GM19395 (cell line): ENCODE measurements around the gene BMP5.

Experiments used
- ATAC-seq: cut with Tn5 transposase; IDR thresholded peaks from one replicate; pipeline ENCODE4 v1.9.1; 2021; ENCODE audit warnings: mild to moderate bottlenecking, moderate library complexity; ENCODE audit not compliant: unreplicated experiment

The BMP5 gene

GRCh38 chr6:55874316-55874715, 1.1 kb downstream of the BMP5 start:
- ATAC-seq, result no peak

DNA sequence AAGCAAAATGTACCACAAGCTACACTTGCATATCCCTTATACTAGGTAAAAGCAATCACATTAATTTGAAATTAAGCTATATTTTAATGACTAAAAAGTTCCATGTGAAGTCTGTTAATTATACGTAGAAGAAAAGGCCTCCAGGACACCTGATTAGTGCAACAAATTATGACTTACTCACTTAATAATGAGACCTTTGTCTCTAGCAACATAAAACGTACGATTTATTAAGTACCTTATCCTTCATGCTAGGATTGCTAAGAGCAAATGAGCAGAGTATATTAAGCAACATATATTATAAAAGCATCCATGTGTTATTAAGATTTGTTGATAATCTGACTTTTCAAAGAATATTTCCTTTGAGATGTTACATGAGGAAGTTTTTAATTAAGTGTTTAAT, 2.5 kb downstream of the BMP5 start:
- no peak for ATAC-seq

GRCh38 chr6:55870181-55870813, 5.1 kb downstream of the BMP5 start:
- ATAC-seq, result no peak

GRCh38 chr6:55869674-55870073, 5.7 kb downstream of the BMP5 start:
- ATAC-seq, result no peak

DNA sequence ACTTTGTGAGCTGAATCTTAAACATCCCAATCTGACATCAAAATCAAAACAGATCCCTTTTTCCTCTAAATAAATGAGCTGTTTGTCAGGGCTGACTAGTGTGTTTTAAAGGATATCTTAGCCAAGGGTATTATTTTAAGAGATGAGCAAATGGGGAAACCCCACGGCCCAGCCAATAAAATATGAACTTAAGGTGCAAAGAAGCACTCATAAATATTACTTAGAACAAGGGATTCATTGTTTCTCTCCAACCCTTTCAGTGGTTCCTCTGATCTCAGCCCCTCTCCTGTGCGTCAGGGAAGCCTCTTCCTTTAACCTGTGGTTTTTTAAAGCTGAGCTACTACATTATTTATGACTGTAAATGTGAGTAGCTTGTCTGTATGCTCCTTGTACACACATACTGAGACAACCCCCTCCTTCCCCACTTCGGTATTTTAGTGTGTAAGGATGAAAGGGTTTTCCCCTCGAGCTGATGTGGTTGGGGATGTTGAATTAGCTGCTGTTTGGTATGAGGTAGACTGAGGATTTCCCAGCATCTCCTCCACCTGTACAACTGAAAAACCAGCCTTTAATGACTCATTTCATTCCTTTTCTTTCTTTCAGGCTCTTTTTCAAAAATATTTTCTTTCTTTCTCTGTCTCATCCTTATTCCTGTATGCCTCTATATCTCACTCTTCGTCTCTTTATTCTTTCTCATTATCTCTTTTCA, 6.5 kb downstream of the BMP5 start:
- ATAC-seq, result peak; percentile 99

GRCh38 chr6:55868176-55868575, 7.2 kb downstream of the BMP5 start:
- no peak for ATAC-seq

DNA sequence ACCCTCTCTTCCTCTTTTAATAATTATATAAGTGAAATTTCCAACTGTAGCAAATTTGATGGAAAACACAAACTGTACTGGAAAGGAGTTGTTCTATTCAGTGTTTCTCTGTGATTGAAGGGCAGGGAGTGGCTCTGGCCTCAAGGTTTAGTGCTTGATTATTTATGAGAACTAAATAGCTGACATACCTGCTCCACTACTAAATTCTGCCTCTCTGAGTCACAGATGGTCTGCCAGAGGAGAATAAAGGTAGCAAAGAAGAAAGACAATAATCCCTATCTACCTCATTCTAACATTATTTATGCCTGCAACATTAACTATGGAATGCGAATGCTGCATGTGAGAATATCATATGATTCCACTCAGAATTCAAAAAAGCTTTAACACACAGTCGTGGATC, 9.3 kb downstream of the BMP5 start:
- ATAC-seq, result no peak

GRCh38 chr6:55853008-55854001, 22.1 kb downstream of the BMP5 start:
- no peak for ATAC-seq

GRCh38 chr6:55841341-55841740, 34.0 kb downstream of the BMP5 start:
- no peak for ATAC-seq

DNA sequence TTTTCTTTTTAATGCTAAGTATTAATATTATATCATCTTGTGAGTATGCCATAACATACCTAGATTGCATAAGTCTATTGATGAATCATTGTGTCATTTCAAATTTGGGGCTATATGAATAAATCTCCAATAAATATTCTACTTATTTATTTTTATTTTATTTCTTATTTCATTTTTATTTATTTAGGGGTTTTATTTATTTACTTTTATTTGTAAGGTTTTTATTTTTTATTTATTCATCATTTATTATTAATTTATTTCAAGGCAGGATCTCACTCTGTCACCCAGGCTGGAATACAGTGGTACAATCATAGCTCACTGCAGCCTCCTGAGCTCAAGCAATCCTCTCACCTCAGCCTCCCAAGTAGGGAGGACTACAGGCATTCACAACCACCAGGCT, 36.3 kb downstream of the BMP5 start:
- ATAC-seq, result no peak

GRCh38 chr6:55836945-55837344, 38.4 kb downstream of the BMP5 start:
- no peak for ATAC-seq

GRCh38 chr6:55836481-55836880, 38.9 kb downstream of the BMP5 start:
- ATAC-seq, result no peak

DNA sequence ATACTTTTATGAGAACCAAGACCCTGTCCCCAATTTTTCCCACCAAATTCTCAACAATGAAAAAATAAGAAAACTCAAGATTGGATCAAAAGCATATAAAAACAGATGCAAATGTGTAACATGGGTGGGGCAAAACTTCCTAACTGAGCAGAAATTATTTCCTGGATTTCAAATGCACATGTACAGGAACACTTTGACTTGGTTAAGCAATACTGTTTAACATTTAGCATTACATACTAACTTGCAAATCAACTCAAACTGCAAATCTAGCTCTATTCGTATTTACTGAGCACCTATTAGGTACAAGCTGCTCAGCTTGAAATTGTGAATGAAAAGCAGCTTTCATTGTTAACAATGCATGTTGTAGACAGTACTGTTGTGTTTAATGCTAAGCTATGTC, 40.2 kb downstream of the BMP5 start:
- no peak for ATAC-seq

DNA sequence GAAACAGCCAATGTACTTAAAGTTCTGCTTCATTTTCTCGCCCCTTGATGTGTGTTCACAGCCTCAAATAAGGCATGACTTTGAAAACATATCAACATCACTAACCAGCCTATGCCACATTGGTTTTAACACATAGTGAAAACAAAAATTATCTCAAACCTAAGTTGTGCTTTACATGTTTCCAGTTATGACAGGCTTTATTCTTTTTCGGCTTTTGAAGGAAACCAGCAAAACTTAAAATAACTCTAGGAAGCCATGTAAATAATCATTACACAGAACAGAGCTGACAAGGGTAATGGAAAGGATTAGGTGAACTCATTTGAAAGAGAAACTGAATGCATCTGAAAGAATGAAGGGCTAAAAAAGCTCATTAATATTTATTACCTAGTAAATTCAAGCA, 42.1 kb downstream of the BMP5 start:
- ATAC-seq, result peak; percentile 69

GRCh38 chr6:55827818-55828522, 47.4 kb downstream of the BMP5 start:
- no peak for ATAC-seq

DNA sequence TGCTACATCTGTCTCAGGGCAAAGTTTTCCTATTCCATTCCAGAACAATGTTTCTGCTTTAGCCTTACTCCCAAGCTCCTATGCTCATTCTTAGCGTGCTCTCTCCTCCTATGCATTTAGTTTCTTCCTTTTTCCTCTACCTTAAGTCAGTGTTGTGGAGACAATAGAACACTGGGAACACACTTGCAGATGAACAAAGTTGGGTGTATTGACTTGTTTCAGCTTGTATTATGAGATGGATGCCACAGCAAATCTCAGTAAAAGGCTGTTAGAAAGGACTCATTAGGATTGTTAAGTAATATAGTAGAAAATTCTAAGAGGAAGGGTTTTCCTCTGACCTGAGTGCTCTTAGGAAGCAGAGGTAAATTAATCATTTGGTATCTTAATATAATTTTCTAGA, 48.4 kb downstream of the BMP5 start:
- ATAC-seq, result no peak

DNA sequence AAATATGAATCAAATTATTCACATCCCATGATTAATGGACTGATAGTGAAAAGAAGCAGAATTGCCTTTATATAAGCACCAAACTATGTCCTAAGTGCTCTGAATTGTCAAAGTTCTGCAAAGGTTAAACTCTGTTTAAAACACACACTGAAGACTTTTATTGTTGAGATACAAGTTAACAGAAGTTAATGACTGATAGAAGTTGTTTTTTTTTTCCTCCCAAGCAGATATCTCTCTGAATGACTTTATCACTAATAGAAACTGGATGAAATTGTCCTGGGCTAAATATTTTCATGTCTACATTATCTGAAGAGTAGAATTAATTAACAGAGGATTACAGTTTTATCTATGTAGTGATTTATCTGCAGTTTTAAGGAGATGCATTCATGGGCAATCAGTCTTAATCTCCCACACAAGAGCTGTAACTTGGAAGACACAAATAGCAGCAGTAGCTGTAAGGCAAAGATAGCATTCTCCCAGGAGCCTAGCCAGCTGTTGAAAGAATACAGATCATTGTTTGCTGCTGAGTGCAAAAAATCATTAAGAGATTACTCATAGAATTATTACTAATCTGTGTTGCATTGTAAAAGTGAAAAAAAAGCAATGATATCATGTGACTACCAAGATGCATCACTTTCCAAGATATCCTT, 49.9 kb downstream of the BMP5 start:
- no peak for ATAC-seq

DNA sequence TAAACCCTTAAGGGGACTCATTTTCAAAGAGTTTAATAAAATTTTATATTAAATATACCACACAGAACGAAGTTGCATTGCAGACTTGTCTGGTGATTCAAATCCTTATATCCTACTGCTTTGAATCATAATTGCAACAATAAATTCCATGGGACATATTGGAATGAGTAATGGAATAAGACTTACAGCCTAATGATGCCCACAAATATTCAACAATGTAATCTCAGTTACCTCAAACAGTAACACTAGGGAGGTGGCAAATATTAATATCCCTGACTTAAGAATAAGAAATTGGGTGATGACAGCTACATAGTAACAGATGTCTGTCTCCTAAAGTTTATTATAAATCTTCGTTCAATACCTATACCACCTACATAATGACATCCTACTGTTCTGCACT, 52.6 kb downstream of the BMP5 start:
- ATAC-seq, result no peak

GRCh38 chr6:55822005-55822404, 53.4 kb downstream of the BMP5 start:
- ATAC-seq, result no peak

DNA sequence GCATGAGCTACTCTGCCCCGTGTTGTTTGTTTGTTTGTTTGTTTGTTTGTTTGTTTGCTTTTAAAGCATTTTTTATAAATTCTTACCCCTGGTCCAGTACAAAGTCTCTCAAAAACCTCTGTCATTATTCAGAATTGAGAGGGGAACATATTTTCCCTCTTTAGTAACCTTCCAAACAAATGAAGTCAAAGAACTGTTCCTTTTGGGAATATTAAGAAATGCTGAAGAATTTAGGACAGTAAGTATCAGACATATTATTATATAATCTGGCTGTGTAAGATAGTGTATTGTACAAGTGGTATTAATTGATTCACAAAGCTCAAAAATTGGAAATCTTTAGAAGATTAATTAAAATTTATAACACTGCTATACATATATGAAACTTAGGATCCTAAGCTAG, 54.7 kb downstream of the BMP5 start:
- no peak for ATAC-seq

- no peak for ATAC-seq
These were observed 55.6 kb downstream of the BMP5 start for GRCh38 chr6:55819811-55820210.
